ENCODE measurements around the gene TTN.
A peak's percentile ranks its signal among the peaks of the same experiment; 100 is the strongest.
"Not testable (repeated sequence)": the region's sequence is repeated elsewhere in the genome, so short reads cannot be mapped to it uniquely, and the experiment has no call there.

The TTN gene

GRCh38 chr2:178731300-178731699 is 75.9 kb downstream of the TTN start:
- no peak for DNase-seq

- DNase-seq: no peak
Observed at GRCh38 chr2:178730049-178730448, 77.2 kb downstream of the TTN start.

- DNase-seq: no peak
Observed at GRCh38 chr2:178723786-178724346, 83.4 kb downstream of the TTN start.

- no peak for DNase-seq
Observed at GRCh38 chr2:178722296-178722695, 84.9 kb downstream of the TTN start.

GRCh38 chr2:178718988-178719387 is 88.2 kb downstream of the TTN start:
- no peak for DNase-seq

- DNase-seq: no peak
Observed at GRCh38 chr2:178718283-178718682, 88.9 kb downstream of the TTN start.

- DNase-seq: no peak
Observed at GRCh38 chr2:178716394-178716793, 90.8 kb downstream of the TTN start.

- DNase-seq: no peak
Observed at GRCh38 chr2:178715366-178715765, 91.9 kb downstream of the TTN start.

- no peak for DNase-seq
Observed at GRCh38 chr2:178707476-178707875, 99.7 kb downstream of the TTN start.

- DNase-seq: no peak
Observed at GRCh38 chr2:178704876-178705275, 102.3 kb downstream of the TTN start.

GRCh38 chr2:178702361-178702760 is 104.9 kb downstream of the TTN start:
- no peak for DNase-seq

- DNase-seq: peak in 1 of 2 donors; percentile 42
Observed at GRCh38 chr2:178700922-178701342, 106.3 kb downstream of the TTN start.

GRCh38 chr2:178700136-178700535 is 107.1 kb downstream of the TTN start:
- no peak for DNase-seq

- no peak for DNase-seq
Observed at GRCh38 chr2:178692845-178693244, 114.4 kb downstream of the TTN start.

GRCh38 chr2:178689808-178690207 is 117.4 kb downstream of the TTN start:
- DNase-seq: no peak

GRCh38 chr2:178683877-178684276 is 123.3 kb downstream of the TTN start:
- DNase-seq: no peak

GRCh38 chr2:178681081-178681480 is 126.1 kb downstream of the TTN start:
- DNase-seq: no peak

- DNase-seq: no peak
Observed at GRCh38 chr2:178679891-178680290, 127.3 kb downstream of the TTN start.

- DNase-seq: no peak
Observed at GRCh38 chr2:178677599-178677998, 129.6 kb downstream of the TTN start.

GRCh38 chr2:178676046-178676445 is 131.2 kb downstream of the TTN start:
- no peak for DNase-seq

GRCh38 chr2:178674122-178674521 is 133.1 kb downstream of the TTN start:
- DNase-seq: no peak

- no peak for DNase-seq
Observed at GRCh38 chr2:178666458-178666857, 140.8 kb downstream of the TTN start.

- DNase-seq: not testable (repeated sequence)
Observed at GRCh38 chr2:178658480-178658879, 148.7 kb downstream of the TTN start.

- no peak for DNase-seq
Observed at GRCh38 chr2:178650554-178650953, 156.7 kb downstream of the TTN start.

GRCh38 chr2:178644919-178645318 is 162.3 kb downstream of the TTN start:
- no peak for DNase-seq

- DNase-seq: no peak
Observed at GRCh38 chr2:178641498-178641897, 165.7 kb downstream of the TTN start.
